Activated gamma-delta T cell treated with anti-CD3 and anti-CD28 coated beads, Interleukin-2, amount 50 U/mL, for 16 hours (primary cell): ENCODE measurements around the gene MIB1.
"Not testable (repeated sequence)": the region's sequence is repeated elsewhere in the genome, so short reads cannot be mapped to it uniquely, and the experiment has no call there.

Experiments used
- DNase-seq: peaks from one replicate; pipeline ENCODE4 v3.0.0-alpha.2; 2020; ENCODE audit warnings: low read depth

The MIB1 gene

GRCh38 chr18:21740538-21741311 is at the start of gene MIB1:
Gene MIB1, plus strand, starts transcription at chr18:21740792. Its CDS starts 792 bp downstream, at chr18:21741584.
- peak; percentile 98 for DNase-seq

- no peak for DNase-seq
Measured at GRCh38 chr18:21693322-21693721, 47.3 kb upstream of the MIB1 start.

GRCh38 chr18:21700528-21701075 is 40.0 kb upstream of the MIB1 start:
- DNase-seq = no peak

GRCh38 chr18:21701621-21702020 is 39.0 kb upstream of the MIB1 start:
- no peak for DNase-seq

- no peak for DNase-seq
Measured at GRCh38 chr18:21702602-21703001, 38.0 kb upstream of the MIB1 start.

GRCh38 chr18:21703241-21703820 is 37.3 kb upstream of the MIB1 start:
- no peak for DNase-seq

- DNase-seq = peak; percentile 84
Measured at GRCh38 chr18:21704603-21705364, 35.8 kb upstream of the MIB1 start, which contains the start of gene ABHD3. Gene ABHD3, minus strand, starts transcription at chr18:21704774. Its CDS starts 109 bp downstream, at chr18:21704665.

GRCh38 chr18:21706386-21706865 is 34.2 kb upstream of the MIB1 start:
- DNase-seq = no peak

GRCh38 chr18:21707130-21707529 is 33.5 kb upstream of the MIB1 start:
- DNase-seq = not testable (repeated sequence)

GRCh38 chr18:21714474-21714873 is 26.1 kb upstream of the MIB1 start:
- no peak for DNase-seq

GRCh38 chr18:21722687-21723086 is 17.9 kb upstream of the MIB1 start:
- DNase-seq = no peak

- no peak for DNase-seq
Measured at GRCh38 chr18:21725201-21725600, 15.4 kb upstream of the MIB1 start.

GRCh38 chr18:21727702-21728101 is 12.9 kb upstream of the MIB1 start:
- DNase-seq = no peak

- DNase-seq = no peak
Measured at GRCh38 chr18:21733011-21733410, 7.6 kb upstream of the MIB1 start.

- no peak for DNase-seq
Measured at GRCh38 chr18:21735452-21736015, 5.1 kb upstream of the MIB1 start.

- not testable (repeated sequence) for DNase-seq
Measured at GRCh38 chr18:21736926-21737325, 3.7 kb upstream of the MIB1 start.

- no peak for DNase-seq
Measured at GRCh38 chr18:21739604-21740537, 721 bp upstream of the MIB1 start.

GRCh38 chr18:21741312-21741561 is 645 bp downstream of the MIB1 start:
- no peak for DNase-seq

- peak; percentile 17 for DNase-seq
Measured at GRCh38 chr18:21741562-21742314, 1.1 kb downstream of the MIB1 start.

- DNase-seq = no peak
Measured at GRCh38 chr18:21742315-21742687, 1.7 kb downstream of the MIB1 start.
